HCEC 1CT (cell line): ENCODE data around the gene GPR31.

Source experiments
- DNase-seq: peaks from one replicate; pipeline ENCODE4 v3.0.0-alpha.2; 2017

GPR31 gene

DNA sequence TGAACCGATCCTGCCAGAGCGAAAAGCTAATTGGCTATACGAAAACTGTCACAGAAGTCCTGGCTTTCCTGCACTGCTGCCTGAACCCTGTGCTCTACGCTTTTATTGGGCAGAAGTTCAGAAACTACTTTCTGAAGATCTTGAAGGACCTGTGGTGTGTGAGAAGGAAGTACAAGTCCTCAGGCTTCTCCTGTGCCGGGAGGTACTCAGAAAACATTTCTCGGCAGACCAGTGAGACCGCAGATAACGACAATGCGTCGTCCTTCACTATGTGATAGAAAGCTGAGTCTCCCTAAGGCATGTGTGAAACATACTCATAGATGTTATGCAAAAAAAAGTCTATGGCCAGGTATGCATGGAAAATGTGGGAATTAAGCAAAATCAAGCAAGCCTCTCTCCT lies 20.7 kb downstream of the GPR31 start:
- DNase-seq: no peak

DNA sequence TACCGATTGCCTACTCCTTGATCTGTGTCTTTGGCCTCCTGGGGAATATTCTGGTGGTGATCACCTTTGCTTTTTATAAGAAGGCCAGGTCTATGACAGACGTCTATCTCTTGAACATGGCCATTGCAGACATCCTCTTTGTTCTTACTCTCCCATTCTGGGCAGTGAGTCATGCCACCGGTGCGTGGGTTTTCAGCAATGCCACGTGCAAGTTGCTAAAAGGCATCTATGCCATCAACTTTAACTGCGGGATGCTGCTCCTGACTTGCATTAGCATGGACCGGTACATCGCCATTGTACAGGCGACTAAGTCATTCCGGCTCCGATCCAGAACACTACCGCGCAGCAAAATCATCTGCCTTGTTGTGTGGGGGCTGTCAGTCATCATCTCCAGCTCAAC lies 21.4 kb downstream of the GPR31 start:
- no peak for DNase-seq

DNA sequence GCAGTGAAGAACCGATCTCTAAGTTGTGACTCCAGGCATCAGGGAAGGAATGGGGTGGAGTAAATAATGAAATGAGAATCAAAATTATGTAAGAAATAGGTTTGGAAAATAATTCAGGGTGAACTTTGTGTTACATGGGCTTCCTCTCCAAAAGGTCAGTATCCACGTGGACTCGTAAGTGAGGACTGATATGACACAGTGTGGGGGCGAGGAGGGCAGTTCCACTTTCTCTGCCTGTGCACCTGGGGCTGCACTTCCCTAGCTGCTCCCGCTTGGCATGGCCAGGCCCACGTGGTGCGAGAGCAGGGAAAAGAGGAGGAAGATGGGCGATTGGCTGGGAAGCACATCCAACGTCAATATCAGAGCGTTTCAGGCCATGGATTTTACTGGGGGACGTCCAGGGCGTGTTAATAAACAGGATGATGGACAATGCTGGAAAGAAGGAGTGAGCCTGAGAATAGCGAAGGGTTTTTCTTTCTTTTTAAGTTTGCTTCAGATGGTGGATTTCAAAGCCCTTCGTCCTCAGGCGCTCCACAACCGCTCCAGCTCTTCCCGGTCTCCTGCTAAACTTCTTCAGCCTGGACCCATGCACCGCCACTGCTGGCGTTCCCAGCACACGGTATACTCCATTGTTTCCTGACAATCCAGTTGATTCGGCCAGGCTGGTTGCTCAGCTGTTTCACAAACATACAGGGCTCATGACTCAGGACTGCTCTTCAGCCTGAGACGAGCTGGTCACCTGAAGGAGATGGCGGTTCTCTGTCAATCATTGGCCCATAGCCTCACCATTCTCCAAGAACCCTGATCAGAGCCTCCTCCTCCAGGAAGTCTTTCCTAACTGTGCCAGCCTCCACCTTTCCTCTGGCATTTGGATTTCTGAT lies 23.1 kb downstream of the GPR31 start:
- DNase-seq: no peak

DNA sequence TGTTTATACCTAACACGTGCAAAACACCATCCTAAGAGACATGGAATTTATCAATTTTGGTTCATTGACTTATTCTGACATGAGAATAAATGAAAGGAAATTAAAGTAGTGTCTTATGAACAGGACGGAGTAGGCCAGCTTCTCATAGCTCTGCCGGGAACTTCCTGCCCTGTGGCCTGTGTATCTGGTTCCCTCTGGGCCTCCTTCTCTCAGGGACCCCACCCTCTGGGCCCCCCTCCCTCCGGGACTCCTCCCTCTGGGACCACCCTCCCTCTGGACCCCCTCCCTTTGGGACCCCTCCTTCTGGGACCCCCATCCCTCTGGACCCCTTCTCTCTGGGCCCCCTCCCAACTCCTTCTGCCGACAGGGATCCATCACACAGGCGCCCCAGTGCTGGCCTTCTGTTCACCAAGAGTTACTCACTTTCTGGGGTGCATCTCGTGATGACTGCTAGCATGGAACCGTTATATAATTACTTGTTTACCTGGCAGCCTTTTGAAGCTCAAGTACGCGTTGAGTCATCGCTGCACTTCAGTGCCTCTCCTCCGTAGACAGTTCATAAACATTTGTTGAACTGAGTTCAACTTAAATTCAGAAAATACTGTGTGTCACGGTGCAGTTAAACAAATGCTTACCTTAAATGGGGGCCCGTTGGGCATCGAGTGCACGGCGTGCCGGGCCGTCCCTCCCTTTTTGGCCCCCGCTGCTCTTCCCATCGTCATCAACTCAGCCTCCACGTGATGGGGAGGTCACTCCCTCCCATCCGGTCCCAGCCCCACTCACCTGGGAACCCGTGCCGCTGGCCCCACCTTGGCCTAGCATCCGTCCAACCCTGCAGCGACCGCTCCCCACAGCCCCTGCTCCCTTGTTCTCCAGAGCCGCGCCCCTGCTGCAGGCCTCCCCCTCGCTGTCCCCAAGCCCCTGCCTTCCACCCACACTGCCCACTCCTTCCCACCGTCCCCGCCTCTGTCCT lies 26.8 kb downstream of the GPR31 start:
- no peak for DNase-seq

DNA sequence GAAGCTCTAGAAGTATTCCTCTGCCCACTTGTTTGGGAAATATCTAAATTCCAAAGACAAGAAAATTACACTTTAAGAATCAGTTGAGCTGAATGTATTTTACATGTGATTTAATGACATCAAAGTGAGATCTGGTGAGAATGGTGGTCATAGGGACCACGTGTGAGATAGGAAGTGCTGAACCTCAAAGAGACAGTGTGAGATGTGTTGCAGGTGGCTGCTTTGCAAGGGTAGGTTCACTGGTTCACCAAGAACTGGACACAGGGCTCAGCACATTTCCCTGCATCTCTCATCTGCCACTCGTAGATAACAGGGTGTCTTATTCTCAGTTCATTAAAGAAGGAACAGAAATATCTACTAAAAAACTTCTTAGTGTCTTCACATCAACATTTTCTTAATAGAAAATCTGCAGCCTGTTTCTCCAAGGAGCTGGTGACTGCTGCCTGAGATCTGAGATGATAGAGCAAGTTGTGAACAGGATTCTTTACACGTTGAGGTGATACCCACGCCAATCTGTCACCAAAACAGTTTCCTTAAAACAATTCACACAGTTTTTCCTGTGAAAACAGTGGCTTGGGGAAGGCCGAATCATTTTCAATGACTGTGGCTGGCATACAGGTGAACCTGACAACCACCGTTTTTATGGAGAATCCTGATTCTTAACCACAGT lies 27.6 kb downstream of the GPR31 start:
- no peak for DNase-seq

DNA sequence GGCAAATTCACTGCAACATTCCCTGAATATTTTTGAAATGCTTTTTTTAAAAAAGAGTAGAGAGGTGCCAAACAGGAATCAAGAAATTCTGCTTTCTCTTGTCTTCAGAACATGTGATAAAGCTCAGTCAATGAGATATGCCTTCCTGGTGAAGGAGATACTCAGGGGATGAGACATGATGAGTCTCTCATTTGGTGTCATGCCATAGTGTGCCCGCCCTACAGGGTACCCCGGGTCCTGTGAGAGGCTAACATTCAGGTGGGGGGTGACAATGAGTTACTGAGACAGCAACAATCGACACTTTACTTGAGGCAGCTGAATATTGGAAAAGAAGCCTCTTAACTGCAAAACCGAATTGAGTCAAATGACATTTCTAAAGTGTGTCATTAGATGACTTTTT lies 28.2 kb downstream of the GPR31 start:
- DNase-seq: no peak

DNA sequence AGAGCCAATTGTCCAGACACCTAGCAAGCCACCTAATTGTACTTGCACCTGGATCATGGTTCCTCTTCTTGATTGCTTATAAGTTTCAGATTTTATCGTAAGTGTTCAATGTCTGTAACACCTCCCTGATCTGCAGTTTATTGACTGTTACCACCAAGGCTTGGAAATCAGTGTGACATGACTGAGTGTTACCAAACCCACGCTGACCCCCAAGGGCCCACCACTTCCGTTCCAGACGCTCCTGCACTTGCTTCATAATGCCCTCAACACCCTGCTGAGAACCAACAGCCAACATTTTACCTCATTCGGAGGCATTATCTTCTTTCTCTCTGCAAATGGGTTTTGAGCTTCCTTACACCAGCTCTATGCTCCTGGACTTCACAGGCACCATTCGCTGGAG lies 28.6 kb downstream of the GPR31 start:
- no peak for DNase-seq

DNA sequence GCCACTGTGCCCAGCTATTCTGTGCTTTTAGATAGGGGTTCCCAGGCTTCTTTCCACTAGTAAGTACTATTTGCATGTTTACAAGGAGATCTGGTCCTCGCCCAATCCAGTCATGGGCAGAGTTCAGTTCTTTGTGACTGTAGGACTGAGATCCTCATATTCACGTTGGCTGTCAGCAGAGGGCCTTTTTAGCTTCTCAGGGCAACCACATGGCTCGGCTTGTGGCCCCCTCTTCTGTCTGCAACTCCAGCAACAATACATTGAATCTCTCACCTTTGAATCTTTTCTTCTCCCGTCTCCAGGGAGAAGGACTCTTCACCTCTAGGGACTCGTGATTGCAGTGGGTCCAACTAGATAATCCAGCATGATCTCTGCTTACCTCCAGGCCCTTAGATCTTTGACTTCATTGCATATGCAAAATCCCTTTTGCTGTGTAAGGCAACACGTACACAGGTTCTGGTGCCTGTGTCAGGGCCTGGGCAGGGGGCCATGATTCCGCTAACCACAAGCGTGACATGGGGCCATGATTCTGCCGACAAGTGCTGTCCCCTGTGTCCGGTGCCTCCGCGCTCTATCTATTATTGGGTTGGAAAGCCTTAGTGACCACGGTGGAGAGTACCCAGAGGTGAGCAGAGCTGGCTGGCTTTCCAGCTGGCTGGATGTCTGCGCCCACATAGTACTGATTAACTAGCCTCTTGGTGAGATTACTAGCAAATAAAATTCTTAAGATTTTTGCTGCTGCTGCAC lies 29.8 kb downstream of the GPR31 start:
- DNase-seq: no peak

DNA sequence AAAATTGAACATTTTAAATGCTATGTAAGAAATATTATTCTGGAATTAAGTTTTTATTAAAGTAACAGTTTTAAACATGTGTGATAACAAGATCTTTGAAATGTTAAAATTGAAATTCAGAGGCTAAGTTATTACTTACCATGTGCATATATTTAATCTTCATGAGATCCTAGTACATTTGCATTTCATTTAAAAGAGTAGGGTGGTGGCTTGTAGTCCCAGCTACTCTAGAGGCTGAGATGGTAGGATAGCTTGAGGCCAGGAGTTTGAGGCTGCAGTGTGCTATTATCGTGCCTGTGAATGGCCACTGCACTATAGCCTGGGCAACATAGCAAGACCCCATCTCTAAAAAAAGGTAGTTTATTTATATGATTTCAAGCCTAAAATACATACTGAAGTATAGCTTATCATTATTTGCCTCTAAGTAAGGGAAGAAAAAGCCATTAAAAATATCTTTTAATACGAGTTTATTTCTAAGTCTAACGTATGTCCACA lies 31.9 kb downstream of the GPR31 start:
- DNase-seq: no peak

DNA sequence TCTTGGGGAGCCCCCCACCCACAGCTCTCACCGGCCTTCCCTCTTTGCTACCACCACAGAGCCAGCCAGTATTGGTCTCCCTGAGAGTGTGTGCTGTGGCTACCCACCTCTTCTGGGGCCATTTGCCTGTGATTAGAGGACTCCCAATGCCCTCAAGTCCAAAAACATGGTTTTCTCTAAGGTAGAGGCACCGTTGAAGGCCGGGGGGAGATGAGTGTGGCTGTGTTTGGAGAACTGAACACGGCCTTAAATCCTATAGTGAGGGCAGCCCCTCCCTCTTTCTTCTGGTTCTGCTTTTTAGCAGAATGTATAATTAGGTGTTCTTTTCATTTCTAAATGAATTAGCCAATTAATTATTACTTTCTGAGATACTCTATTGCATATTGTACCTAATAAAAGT lies 32.4 kb downstream of the GPR31 start:
- DNase-seq: no peak

DNA sequence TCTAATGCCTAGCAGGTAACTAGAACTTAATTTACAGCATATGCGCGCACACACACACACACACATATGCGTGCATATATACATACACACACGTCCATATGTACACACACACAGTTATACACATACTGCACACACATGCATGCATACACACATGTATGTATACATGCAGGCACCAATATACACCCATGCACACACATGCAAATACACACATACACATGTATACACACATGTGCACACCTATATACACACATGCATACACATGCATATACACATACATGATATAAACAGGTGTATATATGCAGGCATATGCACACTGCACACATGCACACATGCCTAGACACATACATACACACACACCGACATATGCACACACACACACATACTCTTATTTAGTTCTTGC lies 33.0 kb downstream of the GPR31 start:
- no peak for DNase-seq

DNA sequence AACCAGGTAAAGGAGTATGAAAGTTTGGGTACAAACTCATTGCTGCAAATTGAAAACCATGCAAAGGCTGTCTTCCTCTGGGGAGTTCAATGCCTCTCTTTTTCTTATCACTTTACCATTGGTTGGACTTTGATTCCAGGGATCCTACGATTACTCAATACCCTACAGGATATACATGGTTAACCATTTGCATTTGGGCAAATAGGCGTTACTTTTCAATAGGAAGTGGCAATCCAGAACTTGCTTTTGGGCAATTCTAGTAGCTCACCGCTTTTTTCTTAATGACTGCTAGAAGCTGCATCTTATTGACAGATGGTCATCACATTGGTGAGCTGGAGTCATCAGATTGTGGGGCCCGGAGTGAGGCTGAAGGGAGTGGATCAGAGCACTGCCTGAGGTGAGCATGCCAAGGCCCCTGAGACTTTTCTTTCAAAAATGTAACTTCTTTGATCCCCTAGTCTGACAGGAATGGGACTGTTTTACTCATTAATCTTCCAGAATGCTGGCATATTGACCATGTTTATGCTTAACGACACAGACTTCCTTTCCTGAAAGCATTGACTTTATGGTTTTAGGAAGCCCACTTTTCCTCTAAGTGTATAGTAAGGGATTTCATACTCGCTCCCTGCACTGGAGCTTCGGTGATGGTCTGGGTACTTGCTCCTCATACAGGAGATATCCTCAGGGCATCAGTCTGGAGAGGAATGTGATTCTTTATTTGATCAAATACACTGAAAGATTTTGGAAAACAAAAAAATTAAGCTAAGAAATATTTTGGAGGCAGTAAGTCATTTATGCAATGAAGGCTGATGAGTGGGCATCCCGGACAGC lies 34.7 kb downstream of the GPR31 start, which contains the start of gene CCR6:
Gene CCR6 (plus strand): TSS at position 270 of the 831 bp plus-strand sequence. CDS start 13,039 bp downstream, outside the sequence.
- no peak for DNase-seq

DNA sequence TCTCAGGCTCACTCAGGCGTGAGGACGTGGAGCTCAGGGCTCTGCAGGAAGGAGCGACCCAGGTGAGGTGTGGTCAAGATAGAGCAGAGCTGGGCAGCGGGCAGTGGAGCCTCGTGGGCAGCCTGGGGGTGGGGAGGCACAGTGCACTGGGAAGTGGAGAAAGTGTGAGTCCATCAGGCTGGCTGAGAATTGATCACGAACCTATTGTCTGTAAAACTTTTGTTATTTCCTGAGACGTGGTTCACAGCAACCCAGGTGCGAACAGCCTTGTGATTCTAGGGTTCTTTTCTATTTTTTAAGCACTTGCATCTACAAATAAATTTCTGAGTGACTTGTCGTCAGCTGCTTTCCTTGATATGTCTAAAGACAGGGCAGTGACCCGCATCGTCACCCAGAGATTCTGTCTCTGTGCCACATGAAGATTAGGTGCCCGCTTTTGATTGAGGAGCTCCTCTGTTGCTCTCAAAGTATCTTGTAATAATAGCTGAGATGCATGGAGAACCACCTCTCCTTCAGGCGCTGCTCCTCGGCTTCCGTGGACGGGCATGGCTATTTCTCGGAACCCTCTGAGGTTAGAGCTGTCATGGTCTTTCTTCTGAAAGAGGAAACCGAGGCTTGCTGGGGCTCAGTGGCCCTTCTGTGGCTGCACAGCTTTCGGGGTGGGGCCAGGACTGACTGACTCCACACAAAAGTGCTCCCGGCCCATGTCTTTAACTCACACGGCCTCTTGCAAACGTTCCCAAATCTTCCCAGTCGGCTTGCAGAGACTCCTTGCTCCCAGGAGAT lies 35.5 kb downstream of the GPR31 start:
- no peak for DNase-seq

DNA sequence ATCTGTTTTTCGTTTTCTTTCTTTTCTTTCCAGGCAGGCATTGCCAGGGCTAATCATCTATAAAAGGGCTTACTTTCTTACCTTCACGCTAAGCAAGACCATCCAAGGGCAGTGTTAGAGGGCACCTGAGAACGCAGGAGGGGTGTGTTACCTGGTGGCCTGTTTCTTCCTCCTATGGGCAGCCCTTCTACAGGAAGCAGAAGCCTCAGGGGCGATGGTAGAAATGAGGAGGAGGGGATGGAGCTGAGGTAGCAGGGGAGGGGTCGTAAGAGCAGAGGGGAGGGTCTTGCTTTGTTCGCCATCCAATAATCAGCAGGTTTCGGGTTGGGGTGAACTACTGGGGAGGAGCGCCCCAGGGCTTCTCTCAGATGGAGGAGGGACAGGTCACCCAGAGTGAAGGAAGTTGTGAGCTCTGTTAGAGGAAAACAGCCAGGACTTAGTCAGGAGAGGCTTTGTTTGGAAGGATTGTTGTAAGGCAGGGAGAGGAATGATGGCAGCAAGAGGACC lies 36.4 kb downstream of the GPR31 start:
- DNase-seq: no peak

DNA sequence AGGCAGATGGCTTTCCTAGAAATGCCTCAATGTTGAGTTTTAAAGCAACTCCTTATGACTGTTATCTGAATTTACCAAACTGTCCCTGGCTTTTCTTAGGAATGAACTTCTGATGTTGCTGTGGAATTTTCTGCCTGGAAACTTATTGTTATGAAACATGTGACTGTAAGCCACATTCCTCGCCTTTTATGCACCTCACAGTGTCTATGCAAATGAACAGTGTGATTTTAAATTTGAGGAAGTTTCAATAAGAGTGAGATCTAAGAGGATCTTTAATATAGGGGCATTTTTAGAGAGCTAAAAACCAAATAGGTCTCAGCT lies 37.2 kb downstream of the GPR31 start:
- no peak for DNase-seq

DNA sequence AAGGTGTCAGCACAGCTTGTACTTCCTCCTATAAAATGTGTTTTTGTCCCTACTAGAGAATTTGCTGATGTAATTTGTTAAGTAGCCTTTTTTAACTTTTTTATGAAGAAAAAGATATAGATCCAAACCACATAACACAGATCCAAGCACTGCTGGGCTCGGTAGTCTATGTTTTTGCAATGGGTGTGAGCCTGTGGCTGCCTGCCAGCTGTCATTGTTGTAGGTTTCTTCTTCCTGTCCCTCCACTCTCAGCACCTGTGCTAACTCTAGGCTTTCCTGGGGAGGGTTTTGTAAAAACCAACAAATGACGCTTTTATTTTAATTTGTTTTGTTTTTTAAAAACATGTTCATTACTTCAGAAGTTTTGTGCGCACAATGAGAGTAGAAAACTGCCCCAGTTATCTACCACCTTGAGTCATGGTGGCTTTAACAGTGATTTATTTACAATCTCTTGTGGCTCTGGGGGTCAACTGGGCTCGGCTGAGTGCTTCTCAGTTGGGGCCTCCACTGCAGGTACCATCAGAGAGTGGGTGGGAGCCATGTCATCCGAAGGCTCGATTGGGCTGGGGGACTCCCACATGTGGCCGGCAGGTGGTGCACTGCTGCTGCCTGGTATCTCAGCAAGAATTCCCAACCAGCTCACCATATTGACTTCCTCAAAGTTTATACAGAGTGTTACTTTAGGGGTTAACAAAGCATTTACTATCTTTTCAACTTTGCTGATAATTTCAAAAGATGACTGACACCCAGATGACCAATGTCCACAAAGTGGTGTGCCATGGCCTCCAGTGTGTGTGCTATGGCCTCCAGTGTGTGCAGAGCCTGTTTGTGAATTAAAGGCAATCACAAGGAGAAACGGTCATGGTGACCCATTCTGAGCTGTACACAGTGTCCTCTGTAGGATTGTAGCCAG lies 37.9 kb downstream of the GPR31 start:
- no peak for DNase-seq

DNA sequence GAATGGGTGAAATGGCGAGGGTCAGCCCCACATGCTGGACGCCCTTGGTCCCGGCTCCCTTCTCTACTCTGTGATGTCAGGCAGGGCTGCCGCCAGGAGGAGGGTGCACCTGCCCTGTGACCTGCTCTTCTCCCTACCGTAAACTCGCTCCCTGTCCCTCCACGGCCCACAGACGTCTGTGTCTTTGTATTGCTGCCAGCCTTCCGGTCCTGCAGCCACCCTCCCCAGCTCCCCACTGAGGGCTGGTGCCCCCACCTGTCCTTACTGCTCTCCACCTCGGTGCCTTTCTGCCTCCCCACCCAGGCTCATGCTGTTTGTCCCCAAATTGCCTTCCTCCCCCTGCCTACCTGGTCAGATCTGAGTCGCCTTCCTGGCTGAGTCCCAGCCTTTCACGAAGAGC lies 38.9 kb downstream of the GPR31 start:
- no peak for DNase-seq

DNA sequence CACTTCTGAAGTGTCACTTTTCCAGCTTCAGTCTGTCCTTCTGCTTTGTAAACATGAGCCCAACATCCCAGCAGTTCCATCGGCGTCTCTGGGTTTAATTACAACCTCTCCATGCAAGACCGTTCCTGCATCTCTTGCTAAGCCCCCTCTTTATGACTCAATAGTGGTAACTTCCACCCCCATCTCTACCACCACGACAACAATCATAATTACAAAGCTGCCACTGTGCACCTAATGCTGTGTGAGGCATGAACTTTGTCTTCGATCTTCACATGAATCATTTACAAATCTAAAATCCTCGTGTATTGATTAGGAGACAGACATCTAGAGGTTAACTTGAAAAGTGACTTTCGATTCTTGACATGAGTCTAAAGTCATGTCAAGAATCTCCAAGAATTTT lies 39.8 kb downstream of the GPR31 start:
- no peak for DNase-seq

DNA sequence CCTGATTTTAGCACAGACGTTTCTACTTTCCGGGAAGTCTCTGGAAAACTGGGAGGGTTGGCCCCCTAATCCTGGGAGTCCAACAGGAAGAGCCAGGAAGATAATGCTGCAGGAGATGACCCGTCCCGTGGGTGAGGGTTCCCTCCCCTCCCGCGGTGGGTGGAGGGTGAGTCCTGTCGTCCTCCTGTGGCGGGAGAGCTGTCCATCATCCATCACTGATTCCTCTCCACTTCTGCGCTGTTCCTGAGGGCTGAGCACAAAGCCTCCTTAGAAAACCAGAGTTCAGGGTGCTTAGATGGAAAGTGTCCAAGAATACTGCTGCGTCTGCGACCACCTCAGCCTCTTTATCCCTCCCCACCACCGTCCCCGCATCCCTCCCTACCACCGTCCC lies 40.9 kb downstream of the GPR31 start:
- no peak for DNase-seq
